Measurements from ENCODE around the gene LTA4H.

LTA4H gene

GRCh38 chr12:96033549-96034389 lies 1.6 kb downstream of the LTA4H start:
- DNase-seq: no peak

DNA sequence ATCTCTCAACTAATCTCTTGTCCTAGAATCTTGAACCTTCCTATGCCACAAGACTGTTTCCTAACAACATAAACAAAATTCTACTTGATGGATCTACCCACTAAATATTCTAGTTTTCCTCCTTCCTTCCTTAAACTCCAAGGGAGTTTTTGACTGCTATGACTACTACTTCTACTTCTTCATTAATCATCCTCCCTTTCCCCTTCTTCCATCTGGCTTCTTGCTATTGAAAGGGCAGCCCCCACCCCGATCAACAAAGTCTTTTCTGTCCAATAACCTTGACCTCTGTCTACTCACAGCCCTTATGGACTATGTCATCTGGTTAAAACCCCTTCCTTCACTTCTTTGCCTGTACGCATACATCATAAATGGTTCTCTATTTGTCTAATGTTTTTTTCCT lies 5.6 kb downstream of the LTA4H start:
- no peak for DNase-seq

DNA sequence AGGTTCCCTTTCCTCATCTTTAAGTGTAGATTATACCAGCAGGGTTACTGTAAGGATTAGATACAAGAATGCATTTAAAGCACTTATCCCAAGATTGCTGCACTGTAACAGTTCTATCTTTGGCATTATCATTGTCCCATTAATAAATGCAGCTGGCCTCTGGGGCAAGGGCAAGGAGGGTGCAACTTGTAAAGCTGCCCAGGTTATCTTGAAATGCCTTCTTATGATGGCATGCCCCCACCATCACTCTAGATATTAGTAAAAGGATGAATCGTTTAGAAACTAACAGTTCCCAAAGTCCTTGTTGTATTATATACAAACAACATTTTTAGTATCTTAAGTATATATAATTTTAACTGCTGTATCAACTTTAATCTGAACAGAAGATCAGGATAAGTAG lies 6.8 kb downstream of the LTA4H start:
- DNase-seq: no peak

- no peak for DNase-seq
Measured at GRCh38 chr12:96026331-96026730, 9.1 kb downstream of the LTA4H start.

DNA sequence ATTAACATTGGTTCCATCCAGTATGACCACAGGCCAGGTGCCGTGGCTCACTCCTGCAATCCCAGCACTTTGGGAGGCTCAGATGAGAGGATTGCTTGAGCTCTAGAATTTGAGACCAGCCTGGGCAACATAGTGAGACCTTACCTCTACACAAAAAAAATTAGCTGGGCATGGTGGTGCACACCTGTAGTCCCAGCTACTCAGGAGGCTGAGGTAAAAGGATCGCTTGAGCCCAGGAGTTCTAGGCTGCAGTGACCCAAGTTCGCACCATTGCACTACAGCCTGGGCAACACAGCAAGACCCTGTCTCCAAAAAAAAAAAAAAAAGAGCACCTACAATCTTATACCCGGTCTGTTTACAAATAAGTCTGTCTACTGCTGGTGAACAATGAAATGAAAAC lies 9.9 kb downstream of the LTA4H start:
- no peak for DNase-seq

- DNase-seq: no peak
Measured at GRCh38 chr12:96020314-96021003, 14.9 kb downstream of the LTA4H start.

DNA sequence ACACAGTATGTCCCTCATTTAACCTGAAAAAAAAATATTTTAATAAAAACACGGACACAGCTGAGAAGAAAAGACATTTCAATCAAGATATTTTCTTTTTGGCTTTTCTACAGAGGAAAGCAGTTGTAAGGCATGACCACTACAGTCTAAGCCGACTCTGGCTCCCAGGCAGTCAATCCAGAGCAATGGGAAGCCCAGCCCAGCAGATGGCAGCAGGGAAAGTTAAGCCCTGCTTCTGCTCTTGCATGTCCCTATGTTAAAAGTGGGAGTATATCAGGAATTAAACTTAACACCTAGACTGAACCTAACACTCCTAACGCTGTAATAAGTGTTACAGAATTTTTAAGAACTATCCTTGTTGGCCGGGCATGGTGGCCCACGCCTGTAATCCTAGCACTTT lies 19.7 kb downstream of the LTA4H start:
- no peak for DNase-seq

- no peak for DNase-seq
Measured at GRCh38 chr12:96014943-96015599, 20.3 kb downstream of the LTA4H start.

- DNase-seq: no peak
Measured at GRCh38 chr12:96007729-96008128, 27.7 kb downstream of the LTA4H start.

- DNase-seq: no peak
Measured at GRCh38 chr12:96006727-96007126, 28.7 kb downstream of the LTA4H start.

- DNase-seq: no peak
Measured at GRCh38 chr12:96000858-96001257, 34.5 kb downstream of the LTA4H start.

DNA sequence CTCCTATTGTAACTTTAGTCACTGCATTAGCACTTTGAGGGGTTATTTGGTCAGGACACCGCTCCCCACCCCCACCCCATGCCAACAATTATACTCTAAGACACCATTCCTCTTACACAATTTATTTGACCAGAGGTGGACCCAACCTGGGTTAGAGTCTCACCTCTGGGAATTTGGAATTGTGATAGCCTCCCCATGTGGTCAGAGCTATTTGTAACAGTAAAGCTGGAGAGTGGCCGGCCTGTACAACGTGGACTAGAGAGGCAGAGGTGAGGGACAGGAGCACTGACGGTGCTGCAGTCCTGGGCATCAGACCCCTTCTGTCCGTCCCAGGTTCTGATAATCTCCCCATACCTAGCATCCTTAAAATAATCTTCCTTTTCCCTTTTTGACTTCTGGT lies 35.9 kb downstream of the LTA4H start:
- no peak for DNase-seq

DNA sequence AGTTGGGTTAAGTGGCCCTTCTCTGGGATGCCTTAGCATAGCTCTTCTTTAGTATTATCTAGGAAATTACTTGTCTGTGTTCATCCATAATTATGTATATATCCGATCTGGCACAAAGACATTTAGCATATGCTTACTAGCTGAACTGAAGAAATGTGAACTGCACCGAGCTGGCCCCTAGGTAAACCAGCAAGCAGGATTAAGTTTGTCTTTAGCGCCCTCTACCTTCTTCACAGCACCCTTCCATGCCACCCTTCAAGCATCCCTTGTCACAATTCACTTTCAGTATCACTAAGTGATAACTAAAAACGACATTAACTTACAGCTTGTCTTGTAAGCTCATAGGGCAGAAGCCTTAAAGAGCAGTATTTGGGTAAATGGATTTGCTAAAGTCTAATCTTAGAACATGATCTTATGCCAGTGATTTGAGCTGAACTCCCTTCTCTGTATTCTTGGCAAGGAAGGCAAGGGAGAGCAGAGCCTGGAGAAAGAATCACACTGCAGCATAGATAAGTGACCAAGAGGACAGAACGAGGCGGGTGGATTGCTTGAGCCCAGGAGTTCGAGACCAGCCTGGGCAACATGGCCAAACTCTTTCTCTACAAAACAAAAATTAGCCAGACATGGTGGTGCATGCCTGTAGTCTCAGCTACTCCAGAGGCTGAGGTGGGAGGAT lies 36.6 kb downstream of the LTA4H start:
- DNase-seq: peak; percentile 12

DNA sequence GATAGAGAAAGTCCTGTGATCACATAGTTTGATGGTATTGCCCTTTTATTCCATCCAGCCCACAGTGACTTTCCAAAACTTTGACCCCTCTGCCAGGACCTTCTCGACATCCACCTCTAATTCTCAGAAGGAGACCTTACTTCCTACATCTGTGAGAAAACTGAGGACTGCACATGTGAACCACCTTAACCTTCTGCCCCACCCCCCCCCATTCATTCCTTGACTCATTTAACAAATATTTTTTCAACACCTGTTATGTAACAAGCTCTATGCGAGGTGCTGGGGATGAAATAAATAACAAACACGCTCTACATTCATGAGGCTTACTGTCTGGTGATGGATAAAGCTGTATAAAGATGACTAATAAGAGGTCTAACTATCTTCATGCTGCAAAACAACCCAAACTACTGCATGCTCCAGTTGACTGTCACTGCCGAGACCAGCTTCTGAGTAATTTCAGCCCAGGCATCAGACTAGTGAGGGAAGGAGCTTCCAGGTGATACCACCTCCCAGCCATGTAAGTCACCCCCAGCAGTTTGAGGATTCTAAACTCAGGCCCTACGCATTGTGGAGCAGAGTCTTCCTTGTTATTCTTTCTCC lies 37.4 kb downstream of the LTA4H start:
- DNase-seq: no peak

DNA sequence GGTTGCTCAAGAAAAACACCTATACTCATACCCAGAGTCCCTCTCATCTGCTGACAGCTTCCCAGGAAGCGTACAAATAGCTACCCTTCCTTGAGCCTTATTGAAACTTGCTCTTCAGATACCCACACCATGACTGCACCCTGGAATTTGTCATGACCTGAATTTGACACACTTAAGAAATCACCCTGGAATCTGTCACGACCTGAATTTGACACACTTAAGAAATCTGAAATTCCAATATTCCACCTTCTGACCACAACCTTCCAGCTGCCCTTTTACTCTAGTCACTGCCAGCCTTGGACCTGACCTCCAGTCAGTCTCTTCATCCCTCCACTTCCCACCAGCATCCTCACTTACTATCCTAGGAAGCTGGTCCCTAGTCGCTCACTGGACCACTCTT lies 38.1 kb downstream of the LTA4H start:
- DNase-seq: no peak

GRCh38 chr12:95996034-95996658 lies 39.2 kb downstream of the LTA4H start, which contains the start of gene HAL:
Gene HAL, minus strand, starts transcription at chr12:95996344. Its CDS starts 434 bp downstream, at chr12:95995910.
- no peak for DNase-seq

DNA sequence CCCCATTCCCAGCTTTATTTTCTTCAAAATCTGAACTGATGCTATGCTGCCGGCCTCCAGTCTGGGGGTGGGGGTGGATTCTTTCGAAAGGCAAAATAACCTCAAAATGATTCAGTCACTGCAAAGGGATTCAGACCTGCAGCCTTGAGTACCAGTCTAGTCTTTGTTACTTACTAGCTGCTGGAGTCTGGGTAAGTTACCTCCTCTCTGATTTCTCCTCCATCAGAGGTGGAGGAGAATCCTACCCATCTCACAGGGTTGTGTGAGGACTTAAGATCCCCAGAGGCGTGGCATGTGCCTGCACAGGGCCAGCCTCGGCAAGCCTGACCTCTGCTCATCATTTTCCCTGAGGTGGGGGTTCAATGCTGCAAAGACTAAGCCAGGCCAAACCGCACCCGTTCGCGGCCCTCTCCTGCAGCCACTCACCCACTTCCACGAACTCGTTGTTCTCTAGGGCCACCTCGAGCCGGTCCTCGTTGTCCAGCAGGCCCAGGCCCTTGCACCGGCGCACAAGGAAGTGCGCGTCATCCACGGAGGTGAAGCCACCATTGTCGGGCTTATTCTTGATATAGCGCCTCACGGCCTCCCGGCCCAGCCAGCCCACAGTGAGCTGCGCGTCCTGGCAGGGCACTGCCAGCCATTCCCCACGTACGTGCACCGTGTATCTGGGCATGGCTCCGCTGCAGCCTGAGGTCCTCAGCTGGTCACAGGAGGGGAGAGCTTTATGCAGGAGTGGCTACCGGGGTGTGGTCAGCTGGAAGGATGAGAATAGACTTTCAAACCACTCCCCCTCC lies 40.0 kb downstream of the LTA4H start:
- no peak for DNase-seq

- no peak for DNase-seq
Measured at GRCh38 chr12:95994476-95994875, 40.9 kb downstream of the LTA4H start.

DNA sequence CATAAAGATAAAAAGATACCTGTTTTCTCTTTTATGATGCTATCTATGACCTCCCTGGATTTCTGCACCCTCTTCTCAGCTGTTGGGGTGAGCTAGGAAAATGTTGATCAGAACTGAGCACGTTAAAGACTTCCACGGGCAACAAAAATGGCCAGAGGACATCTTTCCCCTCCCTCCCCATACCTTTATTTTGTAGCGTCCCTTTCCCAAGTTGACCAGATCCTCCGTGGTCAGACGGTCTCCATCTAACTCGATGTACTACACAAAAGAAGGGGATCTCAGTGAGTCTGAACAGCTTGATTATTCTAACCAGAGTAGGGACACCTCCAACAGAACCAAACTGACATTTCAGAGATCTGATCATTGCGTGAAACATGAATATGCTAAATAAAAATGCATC lies 41.5 kb downstream of the LTA4H start:
- DNase-seq: no peak

DNA sequence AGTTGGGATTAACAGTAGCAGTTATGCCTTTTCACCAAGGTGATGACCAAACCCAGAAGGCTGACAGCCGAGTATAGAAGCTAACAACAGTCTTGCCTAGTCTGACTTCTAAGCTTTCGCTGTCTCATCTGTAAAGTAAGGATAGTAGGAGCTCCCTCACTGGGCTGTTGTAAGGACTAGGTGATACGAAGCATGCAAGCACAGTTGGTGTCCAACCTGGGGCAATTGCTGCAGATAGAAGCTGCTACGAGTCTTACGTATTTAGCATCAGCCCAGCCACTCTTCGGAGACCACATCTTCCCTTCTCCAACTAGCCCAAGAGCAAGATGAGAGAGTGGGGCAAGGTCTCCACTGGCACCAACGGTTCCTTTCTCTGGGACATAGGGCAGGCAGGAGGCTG lies 45.3 kb downstream of the LTA4H start:
- DNase-seq: no peak

DNA sequence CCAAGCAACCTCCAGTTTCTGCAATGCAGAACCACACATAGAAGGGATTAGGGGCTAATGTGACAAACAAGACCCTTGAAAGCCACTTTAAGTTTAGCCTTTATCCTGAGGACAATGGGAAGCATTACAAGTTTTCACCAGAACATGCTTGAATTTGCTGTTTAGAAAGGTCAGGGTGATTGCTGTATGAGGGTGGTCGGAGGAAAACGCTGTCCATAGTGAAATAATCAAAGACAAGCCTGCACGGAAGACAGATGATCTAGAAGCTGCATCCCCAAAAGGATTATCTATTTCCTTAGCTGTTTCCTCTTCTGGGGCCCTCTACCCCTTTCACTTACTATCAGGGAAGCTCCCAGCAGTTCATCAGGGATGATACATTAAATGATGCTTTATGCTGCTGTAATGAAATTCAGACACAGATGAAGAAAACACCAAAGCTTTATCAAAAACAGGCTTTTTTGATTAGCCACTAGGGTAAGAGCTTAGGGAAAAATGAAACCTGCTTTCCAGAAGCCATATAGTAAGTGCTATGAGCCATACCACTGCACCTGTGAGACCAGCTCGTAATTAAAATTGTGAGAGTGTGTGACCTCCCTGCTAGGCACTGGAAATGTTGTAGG lies 45.8 kb downstream of the LTA4H start:
- no peak for DNase-seq

All from activated effector memory CD4-positive, alpha-beta T cell treated with Interleukin-2 at 50 U/mL for 16 hours (primary cell).